GM10248 (cell line): Measurements from ENCODE around the gene CBR1.
"Not testable (repeated sequence)": the region's sequence is repeated elsewhere in the genome, so short reads cannot be mapped to it uniquely, and the experiment has no call there.

Experiments used
- CTCF ChIA-PET: fragments of 300-600 bp; sonication (Branson Sonifier 250); formaldehyde crosslinking; extraction: SDS; loops from one replicate; lab custom pipeline; 2021; ENCODE audit warnings: antibody characterized with exemption; lab: Yijun Ruan, JAX
- POLR2A ChIA-PET: fragments of 350-650 bp; sonication (Branson Sonifier 250); formaldehyde crosslinking; extraction: SDS; loops from one replicate; lab custom pipeline; 2020; ENCODE audit warnings: antibody characterized with exemption; lab: Yijun Ruan, JAX
- DNase-seq: peaks from one replicate; pipeline ENCODE4 v3.0.0; 2012; ENCODE audit errors: extremely low spot score
- TF ChIP-seq, protein P1 (sequence below): IDR thresholded peaks from 2 replicates; pipeline ENCODE4 v1.5.1; 2012; ENCODE audit warnings: mild to moderate bottlenecking, low read depth; ENCODE audit errors: extremely low read depth, missing control alignments, control extremely low read depth

Gene CBR1

DNA sequence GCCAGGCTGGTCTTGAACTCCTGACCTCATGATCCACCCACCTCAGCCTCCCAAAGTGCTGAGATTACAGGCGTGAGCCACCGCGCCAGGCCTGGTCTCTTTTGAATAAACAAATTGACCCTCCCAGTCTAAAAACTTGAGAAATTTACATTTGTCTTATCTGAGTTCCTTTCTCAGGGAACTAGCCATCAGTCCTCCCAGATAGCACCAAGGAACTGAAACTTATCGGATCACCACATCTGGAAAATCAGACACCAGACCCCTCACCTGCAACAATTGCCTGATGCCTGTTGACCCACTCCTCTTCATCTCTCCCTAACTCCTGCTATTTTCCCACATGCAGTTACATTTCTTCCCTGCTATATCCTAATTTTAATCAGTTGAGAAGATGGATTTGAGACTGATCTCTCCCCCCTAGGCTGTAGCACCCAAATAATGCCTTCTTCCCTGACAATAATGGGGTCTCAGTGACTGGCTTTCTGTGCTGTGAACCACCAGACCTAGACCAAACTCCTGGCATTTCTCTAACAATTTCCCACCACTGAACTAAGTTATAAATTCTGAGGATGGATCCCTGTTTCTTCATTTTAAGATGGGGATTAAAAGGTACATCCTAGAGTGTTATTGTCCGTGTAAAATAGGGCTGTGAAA lies 951 bp upstream of the CBR1 start:
- CTCF ChIA-PET = interaction anchor here (1.2 to 2.1 kb wide), 2 partner anchors 43 to 51 kb away, joined by 4 to 7 read pairs; no protein-coding TSS in a partner anchor

DNA sequence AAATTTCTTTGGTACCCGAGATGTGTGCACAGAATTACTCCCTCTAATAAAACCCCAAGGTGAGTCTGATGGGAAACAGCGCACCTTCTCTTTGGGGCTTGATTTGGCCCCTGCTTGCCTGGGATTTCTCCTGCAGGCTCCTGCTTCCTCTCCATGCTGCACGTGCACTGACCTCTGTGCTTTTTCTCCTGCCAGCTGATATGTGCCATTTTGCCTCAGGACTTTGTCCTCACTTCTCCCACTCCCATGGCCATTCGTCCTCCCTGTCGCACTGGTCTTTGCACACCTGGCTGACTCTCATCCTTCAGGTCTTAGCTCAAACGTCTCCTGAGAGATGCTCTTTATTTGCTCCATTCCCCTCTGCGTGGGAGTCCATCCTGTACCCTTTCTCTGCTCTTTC lies 1.2 kb downstream of the CBR1 start:
- DNase-seq = no peak
- TF ChIP-seq, protein P1, sequence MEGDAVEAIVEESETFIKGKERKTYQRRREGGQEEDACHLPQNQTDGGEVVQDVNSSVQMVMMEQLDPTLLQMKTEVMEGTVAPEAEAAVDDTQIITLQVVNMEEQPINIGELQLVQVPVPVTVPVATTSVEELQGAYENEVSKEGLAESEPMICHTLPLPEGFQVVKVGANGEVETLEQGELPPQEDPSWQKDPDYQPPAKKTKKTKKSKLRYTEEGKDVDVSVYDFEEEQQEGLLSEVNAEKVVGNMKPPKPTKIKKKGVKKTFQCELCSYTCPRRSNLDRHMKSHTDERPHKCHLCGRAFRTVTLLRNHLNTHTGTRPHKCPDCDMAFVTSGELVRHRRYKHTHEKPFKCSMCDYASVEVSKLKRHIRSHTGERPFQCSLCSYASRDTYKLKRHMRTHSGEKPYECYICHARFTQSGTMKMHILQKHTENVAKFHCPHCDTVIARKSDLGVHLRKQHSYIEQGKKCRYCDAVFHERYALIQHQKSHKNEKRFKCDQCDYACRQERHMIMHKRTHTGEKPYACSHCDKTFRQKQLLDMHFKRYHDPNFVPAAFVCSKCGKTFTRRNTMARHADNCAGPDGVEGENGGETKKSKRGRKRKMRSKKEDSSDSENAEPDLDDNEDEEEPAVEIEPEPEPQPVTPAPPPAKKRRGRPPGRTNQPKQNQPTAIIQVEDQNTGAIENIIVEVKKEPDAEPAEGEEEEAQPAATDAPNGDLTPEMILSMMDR = no peak
- ChIA-PET CTCF (interaction anchor here (2.1 kb wide), 1 partner anchor 41 kb away, joined by 7 read pairs; no protein-coding TSS in a partner anchor), POLR2A (no interaction called here)

More for the DNA sequence above, 951 bp upstream of the CBR1 start:
- POLR2A ChIA-PET = interaction anchor here (0.6 kb wide), 1 partner anchor 44 kb away, joined by 4 read pairs; no protein-coding TSS in a partner anchor
- TF ChIP-seq, protein P1 = no peak
- no peak for DNase-seq

DNA sequence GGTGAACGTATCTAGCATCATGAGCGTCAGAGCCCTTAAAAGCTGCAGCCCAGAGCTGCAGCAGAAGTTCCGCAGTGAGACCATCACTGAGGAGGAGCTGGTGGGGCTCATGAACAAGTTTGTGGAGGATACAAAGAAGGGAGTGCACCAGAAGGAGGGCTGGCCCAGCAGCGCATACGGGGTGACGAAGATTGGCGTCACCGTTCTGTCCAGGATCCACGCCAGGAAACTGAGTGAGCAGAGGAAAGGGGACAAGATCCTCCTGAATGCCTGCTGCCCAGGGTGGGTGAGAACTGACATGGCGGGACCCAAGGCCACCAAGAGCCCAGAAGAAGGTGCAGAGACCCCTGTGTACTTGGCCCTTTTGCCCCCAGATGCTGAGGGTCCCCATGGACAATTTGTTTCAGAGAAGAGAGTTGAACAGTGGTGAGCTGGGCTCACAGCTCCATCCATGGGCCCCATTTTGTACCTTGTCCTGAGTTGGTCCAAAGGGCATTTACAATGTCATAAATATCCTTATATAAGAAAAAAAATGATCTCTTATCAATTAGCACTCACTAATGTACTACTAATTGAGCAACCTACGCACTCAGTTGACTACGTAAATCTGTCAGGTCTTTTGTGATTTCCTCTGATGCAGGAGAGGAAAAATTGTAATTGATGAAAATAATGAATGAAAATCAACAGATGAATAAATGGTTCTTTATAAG lies 2.8 kb downstream of the CBR1 start:
- TF ChIP-seq, protein P1 = no peak
- CTCF ChIA-PET = interaction anchor here (1.0 to 2.2 kb wide), 3 partner anchors 10 to 32 kb away, joined by 3 to 7 read pairs (median 3); partner anchors contain the start of gene SETD4
- no peak for DNase-seq
- POLR2A ChIA-PET = no interaction called here

DNA sequence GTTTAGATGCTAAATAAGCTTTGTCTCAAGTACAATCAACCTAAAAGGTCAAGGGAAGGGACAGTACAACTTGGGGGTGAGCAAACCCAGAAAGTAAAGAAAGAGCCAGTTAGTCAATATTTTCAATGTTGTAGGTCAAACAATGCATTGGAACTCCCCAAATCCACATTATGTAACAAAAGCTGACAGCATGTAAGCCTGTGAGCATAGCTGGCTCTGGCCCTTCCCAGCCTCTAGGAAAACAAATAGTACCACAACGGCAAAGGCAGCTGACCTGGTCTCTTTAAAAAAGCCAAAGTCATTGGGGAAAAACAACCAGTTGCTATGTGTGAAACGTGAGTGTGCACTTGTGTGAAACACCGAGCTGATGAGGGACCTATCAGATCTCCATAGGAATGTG lies 3.4 kb downstream of the CBR1 start:
- no peak for DNase-seq
- CTCF ChIA-PET = interaction anchor here (1.0 to 2.2 kb wide), 3 partner anchors 9 to 32 kb away, joined by 3 to 7 read pairs (median 3); partner anchors contain the start of gene SETD4
- POLR2A ChIA-PET = no interaction called here
- TF ChIP-seq, protein P1 = no peak

DNA sequence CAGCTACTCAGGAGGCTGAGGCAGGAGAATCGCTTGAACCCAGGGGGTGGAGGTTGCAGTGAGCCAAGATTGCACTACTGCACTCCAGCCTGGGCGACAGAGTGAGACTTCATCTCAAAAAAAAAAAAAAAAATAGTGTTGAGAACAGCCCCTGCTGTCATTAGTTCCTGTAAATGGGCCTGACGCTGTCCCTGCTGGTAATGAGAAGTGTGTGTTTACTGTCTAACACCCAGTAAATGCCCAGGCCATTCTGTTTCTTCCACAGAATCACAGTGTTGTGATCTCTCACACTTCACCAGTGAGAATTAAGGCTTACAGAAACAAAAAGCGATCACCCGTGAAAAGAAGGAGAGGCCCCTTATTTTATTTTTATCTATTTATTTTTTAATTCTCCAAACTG lies 4.1 kb downstream of the CBR1 start:
- POLR2A ChIA-PET, DNase-seq: not testable (repeated sequence)
- CTCF ChIA-PET = interaction anchor here (1.0 to 2.2 kb wide), 2 partner anchors 8 to 31 kb away, joined by 3 to 7 read pairs; no protein-coding TSS in a partner anchor

DNA sequence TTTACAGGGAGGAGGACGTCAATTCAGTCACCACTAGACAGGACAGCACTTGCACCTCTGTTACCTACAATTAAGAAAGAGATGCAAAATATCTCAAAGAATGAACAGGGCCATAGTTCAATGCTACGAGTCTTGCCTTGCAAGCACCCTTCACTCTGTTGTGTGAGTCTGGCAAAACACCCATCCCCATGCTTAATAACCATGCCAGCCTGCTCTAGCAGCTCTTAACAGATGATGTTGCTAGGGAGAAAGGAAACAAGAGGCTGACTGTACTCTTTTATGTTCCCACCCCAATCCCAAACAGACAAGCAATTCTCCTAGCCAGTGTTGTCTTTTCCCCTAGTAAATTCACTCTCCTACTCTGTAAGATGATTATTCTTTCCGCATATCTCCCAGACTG lies 5.3 kb downstream of the CBR1 start:
- POLR2A ChIA-PET = no interaction called here
- TF ChIP-seq, protein P1 = no peak
- CTCF ChIA-PET = interaction anchor here (1.0 kb wide), 1 partner anchor 16 kb away, joined by 4 read pairs; no protein-coding TSS in a partner anchor
- DNase-seq = no peak

DNA sequence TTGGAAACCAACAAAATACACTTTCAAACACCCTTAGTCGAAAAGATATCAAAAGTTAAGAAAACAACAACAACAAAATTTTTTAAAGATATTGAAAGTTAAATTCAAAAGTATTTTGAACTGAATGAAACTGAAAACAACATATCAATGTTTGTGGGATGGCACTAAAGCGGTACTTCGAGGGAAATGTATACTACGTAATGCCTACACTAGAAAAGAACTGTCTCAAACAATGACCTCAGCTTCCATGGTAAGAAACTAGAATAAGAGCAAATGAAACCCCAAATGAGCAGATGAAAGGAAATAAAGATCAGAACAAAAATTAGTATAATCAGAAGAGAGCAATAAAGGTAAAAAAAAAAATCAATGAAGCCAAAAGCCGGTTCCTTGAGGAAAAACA lies 6.1 kb downstream of the CBR1 start:
- POLR2A ChIA-PET = no interaction called here
- DNase-seq = no peak
- TF ChIP-seq, protein P1 = no peak
- CTCF ChIA-PET = interaction anchor here (1.5 kb wide), 1 partner anchor 11 kb away, joined by 5 read pairs; no protein-coding TSS in a partner anchor
